GM21717 (cell line): Measurements from ENCODE around the gene EN2.

Source experiments
- ATAC-seq: cut with Tn5 transposase; IDR thresholded peaks from one replicate; pipeline ENCODE4 v1.9.1; 2021; ENCODE audit warnings: mild to moderate bottlenecking, moderate library complexity; ENCODE audit not compliant: unreplicated experiment

The EN2 gene

DNA sequence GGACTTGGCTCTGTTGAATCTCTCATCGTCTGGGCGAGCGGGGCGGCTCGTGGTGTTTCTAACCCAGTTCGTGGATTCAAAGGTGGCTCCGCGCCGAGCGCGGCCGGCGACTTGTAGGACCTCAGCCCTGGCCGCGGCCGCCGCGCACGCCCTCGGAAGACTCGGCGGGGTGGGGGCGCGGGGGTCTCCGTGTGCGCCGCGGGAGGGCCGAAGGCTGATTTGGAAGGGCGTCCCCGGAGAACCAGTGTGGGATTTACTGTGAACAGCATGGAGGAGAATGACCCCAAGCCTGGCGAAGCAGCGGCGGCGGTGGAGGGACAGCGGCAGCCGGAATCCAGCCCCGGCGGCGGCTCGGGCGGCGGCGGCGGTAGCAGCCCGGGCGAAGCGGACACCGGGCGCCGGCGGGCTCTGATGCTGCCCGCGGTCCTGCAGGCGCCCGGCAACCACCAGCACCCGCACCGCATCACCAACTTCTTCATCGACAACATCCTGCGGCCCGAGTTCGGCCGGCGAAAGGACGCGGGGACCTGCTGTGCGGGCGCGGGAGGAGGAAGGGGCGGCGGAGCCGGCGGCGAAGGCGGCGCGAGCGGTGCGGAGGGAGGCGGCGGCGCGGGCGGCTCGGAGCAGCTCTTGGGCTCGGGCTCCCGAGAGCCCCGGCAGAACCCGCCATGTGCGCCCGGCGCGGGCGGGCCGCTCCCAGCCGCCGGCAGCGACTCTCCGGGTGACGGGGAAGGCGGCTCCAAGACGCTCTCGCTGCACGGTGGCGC lies at the start of gene EN2:
Gene EN2 (plus strand): TSS at position 19 of the 767 bp plus-strand sequence. CDS start 249 bp downstream, at position 268.
- no peak for ATAC-seq

DNA sequence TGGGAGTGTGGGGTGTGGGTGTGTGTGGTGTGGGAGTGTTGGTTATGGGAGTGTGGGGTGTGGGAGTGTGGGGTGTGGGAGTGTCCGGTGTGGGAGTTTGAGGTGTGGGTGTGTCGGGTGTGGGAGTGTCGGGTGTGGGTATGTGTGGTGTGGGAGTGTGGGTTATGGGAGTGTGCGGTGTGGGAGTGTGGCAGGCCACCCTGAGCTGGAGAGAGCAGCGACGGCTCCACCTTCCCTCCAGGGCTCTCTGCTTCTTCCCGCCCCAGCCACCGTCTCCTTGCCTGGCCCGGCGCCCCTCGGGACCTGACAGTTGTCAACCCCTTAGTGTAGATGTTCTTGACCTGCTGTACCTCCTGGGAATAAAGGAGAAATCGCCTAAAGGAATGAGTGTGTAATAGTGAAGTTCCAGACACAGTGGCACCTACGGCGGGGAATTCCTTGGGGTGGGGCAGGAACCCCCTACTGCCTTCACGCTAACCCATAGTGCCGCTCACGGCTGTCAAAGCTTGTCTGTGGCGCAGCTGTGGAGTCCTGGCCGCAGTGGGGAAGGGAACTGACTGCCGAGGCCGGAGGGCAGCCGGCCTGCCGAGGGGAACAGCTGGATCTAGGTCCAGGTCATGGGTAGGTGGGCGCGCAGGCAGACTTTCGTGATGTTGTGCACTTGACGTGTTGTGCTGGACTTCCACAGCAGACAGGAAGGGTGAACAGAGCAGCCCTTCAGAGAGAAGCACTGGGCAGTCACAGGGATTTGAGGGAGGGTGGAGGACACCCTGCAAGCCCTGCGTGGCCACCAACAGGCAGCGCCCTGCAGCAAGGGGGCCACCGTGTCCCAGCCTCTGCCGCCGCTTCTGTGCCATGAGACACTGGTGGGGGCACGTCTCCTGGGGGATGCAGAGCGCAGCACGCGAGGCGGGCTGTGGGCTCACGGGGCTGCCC lies 49.0 kb upstream of the EN2 start:
- ATAC-seq, result no peak

- ATAC-seq, result no peak
Observed at GRCh38 chr7:155409980-155410379, 47.9 kb upstream of the EN2 start.

GRCh38 chr7:155410431-155410830 lies 47.5 kb upstream of the EN2 start:
- no peak for ATAC-seq

DNA sequence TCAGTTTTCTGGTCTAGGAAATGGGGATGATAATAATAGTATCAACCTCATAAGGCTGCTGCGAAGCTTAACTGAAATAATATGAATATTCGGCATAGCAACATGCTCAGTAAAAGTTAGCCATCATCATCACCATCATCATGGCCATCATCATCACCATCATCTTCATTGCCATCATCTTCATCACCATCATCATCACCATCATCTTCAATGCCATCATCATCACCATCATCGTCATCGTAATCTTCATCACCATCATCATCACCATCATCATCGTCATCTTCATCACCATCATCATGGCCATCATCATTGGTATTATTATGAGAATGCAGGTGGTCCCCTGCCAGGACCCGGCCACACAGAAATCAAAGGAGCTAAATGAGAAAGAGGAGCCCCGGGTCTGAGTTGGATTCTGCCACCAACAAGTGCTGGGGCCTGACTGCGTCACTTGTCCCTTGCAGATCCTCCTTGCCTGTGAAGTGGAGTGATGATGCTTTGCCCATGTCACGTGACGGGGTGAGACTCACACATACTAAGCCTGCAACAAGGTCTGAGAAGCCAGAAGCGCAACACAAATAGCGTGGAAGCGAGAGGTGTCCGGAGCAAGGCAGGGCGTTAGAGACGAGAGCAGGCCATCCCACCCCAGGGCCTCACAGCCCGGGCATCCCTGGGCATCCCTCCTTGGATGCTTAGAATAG lies 46.1 kb upstream of the EN2 start:
- ATAC-seq, result no peak

- ATAC-seq, result no peak
Observed at GRCh38 chr7:155412416-155413253, 45.3 kb upstream of the EN2 start.

- no peak for ATAC-seq
Observed at GRCh38 chr7:155414547-155415492, 43.1 kb upstream of the EN2 start.

DNA sequence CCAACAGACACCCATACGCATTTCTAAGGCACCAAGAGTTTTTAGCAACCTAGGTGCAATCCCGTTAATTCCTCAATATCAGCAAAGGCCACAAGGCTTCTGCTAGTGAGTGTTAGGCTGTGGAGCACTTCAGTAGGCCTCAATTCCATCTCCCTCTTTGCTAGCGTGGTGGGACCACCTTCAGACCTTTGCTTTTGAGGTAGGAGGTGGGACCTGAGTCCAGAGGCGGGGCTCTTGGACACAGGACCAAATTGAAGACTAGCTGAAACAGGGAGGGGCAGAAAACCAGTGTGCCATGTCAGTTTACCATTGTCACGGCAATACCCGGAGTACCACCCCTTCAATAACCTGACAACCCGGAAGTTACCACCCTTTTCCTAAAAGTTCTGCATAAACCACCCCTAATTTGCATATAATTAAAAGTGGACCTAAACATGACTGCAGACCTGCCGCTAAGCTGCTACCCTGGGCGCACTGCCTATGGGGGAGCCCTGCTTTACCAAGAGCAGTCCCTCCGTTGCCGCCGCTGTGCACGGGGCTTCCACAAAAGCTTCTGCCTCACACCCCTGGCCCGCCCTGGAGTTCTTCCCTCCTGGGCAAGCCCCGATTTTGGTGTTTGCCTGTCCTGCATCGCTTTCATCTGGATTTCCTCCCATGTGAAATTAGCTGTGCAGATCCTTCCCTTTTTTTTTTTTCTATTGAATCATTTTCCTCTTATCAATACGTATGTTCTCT lies 41.1 kb upstream of the EN2 start:
- ATAC-seq, result no peak

DNA sequence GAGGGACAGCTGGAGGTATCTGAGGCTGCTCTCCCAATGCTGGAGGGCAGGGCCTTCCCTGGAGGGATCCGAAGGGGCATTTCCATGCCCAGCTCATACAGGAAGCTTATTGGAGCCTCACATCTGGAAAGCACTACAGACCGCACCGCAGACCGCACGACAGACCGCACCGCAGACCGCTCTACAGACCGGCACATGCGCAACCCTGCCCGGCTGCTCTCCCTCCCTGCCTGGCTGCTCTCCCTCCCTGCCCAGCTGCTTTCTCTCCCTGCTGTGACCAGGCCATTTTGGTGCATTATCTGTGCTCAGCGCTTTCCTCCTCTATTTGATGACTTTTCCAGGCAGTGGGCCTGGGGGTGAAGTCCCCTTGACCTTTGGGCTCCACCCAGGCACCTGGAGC lies 39.6 kb upstream of the EN2 start:
- ATAC-seq, result no peak

DNA sequence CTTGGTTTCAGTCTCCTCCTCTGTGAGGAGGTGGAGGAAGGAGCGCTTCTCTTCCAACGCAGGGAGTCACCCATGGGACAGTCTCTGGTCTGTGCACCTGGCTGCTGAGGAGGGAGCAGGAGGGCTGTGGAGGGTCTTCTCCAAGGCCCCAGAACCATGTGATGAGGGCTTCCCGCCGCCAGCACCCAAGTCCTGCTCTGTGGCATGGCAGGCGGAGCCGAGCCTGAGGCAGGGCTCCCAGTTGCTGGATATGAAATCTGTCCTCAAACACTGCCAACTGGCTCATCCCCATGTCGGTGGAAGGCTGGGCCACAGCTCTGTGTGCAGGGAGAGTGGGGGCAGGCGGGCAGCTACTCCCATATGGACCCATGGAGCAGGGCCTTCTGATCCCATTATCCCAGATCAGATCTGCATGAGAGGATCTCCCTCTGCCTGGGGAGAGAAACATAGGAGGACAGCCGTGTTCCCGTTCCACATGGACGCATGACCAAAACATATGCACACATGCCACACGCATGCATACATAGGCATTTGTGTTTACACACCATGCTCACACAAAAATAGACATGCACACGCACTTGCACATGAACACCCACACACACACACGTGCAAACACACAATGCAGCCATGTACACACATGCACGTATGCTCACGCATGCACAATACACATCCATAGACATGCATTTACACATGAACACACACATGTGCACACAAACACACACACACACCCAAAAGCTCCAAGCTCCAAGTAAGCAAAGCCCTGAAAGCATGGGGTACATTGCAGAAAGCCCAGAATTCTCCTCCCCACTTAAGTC lies 38.8 kb upstream of the EN2 start:
- ATAC-seq, result no peak

DNA sequence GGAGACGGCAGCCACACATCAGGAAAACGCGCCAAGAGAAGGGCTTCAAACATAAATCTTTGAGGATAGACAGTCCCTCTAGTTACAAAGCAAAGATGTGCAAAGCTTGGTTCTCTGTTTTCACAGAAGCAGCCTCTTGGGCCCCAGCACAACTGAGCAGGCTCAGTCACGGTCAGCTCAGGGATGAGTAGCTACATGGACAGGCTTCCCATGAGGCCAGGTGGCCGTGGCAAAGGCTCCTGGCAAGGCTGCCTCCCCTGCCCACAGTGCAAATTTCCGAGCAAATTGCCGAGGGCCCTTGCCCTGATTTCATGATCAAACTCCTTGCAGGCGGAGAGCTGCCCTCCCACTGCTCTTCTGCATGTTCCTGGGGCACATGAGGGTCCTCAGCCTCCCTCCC lies 37.8 kb upstream of the EN2 start:
- ATAC-seq, result no peak

DNA sequence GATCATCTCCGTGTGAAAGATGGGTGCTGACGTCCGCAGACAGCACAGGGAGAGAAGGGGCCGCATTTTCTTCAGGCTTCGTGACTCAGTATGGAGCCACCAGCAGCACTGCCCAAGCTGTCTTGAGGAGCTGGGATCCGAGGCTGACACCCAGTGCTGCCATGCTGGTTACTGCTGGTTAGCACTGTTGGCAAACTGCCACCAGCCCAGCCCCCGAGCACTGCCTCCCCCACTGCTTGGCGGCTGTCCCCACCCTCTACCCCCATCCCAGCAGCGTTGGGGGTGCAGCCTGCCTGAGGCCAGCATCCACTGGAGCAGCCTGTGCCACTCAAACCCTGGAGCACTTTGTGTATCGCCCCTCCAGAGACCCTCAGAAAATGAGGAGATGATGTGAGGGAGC lies 35.8 kb upstream of the EN2 start:
- no peak for ATAC-seq

DNA sequence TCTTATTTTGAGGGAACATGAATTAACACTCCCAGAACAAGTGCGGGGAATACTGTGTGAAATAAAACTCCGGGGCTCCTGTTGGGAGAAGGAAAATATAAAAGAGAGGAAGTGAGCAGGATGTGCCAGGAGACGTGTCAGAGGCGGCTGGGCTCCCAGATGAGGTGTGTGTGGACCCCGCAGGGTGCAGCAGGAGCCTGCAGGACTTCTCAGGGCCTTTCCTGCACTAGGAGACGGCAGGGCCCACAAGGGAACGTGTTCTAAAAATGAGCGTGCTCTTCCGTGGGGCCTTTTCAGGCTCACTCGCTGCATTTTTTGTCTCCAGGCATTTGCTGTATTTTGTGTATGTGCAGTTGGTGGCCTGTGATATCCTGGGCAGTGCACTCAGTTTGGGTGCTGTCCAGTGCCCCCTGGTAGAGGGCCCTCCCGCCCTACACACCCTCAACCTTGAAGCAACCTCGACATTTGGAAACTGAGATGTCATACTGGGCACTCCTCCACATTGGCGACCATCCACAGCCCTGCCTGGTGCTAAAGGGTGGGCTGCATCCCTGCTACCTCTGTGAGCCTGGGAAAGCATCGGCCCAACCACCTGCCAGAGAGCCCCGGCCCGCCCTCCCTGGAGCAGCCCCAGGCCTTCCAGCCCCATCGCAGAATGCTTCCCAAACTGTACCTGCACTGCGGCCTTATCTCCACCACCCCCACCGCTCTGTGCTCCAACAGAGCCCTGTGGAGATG lies 35.2 kb upstream of the EN2 start:
- ATAC-seq, result no peak

GRCh38 chr7:155423337-155424285 lies 34.3 kb upstream of the EN2 start:
- no peak for ATAC-seq

DNA sequence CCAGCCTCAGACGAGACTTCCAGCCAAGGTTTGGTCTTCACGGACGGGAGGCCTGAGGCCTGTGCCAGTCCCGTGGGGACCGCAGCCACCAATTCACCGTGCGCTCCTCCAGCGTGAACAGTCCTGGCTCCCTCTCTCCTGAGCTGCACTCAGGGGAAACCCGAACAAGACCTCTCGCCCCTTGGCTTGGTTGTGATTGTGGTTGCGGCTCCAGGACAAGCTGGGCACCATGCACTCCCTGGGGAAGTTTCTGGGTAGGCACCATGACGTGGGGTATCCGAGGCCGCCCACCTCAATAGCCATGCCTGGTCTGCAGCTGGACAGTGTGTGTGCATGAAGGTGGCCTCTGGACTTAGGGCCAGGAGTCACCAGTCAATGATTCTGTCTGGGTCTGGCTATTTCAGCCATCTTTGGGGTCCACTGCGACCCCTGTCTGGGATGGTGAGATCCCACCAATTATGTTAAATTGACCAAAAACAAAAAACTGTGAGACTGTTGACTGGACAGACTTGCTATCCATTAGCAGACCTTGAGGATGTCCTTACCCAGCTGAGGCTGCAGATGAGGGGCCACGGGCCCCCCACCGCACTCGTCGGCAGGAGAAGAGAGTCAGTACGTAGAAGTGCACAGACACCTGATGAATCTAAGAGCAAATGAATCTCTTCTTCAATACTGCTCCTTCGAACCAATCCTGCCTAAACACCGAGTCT lies 33.5 kb upstream of the EN2 start:
- ATAC-seq, result no peak

DNA sequence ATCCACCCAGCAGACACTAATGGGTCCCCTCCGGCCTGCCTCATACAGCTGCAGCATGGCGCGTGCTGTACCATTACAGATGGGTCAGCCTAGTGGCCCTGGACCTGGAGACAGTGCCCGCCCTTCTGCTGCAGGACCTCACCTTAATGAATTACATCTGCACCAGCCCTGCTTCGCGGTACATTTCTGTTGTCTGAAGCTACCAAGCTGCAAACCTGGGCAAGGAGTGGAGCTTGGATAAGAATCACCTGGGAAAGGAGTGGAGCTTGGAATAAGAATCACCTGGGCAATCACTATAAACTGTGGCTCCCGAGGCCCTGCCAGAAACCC lies 33.0 kb upstream of the EN2 start:
- ATAC-seq, result no peak
